Tibial nerve (tissue), 4 donors: ENCODE data around the gene EXTL1. TPM values are rescaled to one million over a fixed set of nuclear protein-coding genes. Genes with fewer than 3 reads are reported as not detected.

ENCODE experiments used
- DNase-seq, 2 donors: peaks; one replicate each; pipeline ENCODE4 v3.0.0-alpha.2; 2019; ENCODE audit warnings: low spot score in 2 of 2
- H3K27ac ChIP-seq, 4 donors: fragments of 200-600 bp; sonication (generic) in 3 of 4; one replicate each; pipeline ENCODE4 v1.5.1; 2017 to 2019; ENCODE audit warnings: mild to moderate bottlenecking in 1 of 4
- H3K27me3 ChIP-seq, 2 donors: fragments of 200-600 bp; sonication (generic) in 1 of 2; one replicate each; pipeline versions ENCODE4 v1.5.1 to v1.6.0; 2017 to 2019
- H3K36me3 ChIP-seq, 3 donors: fragments of 200-600 bp; sonication (generic); one replicate each; pipeline ENCODE4 v1.5.1; 2018 to 2019
- H3K4me1 ChIP-seq, 4 donors: fragments of 200-600 bp; sonication (generic) in 3 of 4; one replicate each; pipeline ENCODE4 v1.5.1; 2017 to 2019
- H3K4me3 ChIP-seq, 4 donors: fragments of 200-600 bp; sonication (generic) in 3 of 4; one replicate each; pipeline ENCODE4 v1.5.1; 2017 to 2019; ENCODE audit warnings: mild to moderate bottlenecking in 1 of 4, moderate library complexity in 1 of 4
- H3K9me3 ChIP-seq, 4 donors: fragments of 200-600 bp; sonication (generic) in 3 of 4; one replicate each; pipeline ENCODE4 v1.5.1; 2017 to 2019
- EP300 ChIP-seq, 2 donors: sonication (generic); formaldehyde crosslinking; IDR thresholded peaks; one replicate each; pipeline ENCODE4 v1.6.1; 2017; ENCODE audit warnings: antibody characterized with exemption in 2 of 2, mild to moderate bottlenecking in 1 of 2
- POLR2A ChIP-seq, 2 donors: fragments of 450-650 bp; IDR thresholded peaks; one replicate each; pipeline ENCODE4 v1.6.1; 2017; ENCODE audit warnings: antibody characterized with exemption in 2 of 2, mild to moderate bottlenecking in 2 of 2, moderate library complexity in 2 of 2
- WGBS, 2 donors: methylation state at CpG; one replicate each; pipeline ENCODE4 v1.1.5; 2018; 5-methylcytosine and 5-hydroxymethylcytosine counted together
- total RNA-seq, 4 donors: library from RNA; depleted of rRNA; stranded (reverse); fragments of >200 nt; gene quantifications; one replicate each; pipeline ENCODE4 v1.1.0, GENCODE V29; 2016
- TF ChIP-seq, protein P1 (sequence below), 5 experiments: fragments of 200-600 bp in 3 of 5; fragments of 450-650 bp in 2 of 5; sonication (generic) in 3 of 5; IDR thresholded peaks; one replicate each; pipeline ENCODE4 v1.5.1; 2016 to 2019; ENCODE audit warnings: antibody characterized with exemption in 5 of 5, mild to moderate bottlenecking in 3 of 5, moderate library complexity in 2 of 5

The EXTL1 gene
- total RNA-seq, 4 donors from 2014 or later, result 30.6 to 44.3 (median 34.6) TPM

DNA sequence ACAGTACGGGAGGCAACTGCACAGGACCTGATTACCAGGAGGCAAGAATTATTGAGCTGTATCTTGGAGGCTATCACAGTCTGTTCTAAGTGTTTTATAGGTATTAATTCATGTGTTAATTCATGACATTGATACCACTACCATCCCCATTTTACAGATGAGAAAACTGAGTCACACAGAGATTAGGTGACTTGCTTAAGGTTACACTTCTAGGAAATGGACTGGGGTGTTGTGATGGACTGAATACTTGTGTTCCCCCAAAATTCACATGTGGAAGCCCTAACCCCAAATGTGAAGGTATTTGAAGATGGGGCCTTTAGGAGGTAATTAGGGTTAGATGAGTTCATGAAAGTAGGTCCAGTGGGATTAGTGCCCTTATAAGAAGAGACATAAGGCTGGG is 55.9 kb downstream of the EXTL1 start:
- peaks cover 0 to 32% of the 10 kb centered on the region in 2 donors for H3K27me3 ChIP-seq
- no peaks in the 10 kb centered on the region for H3K9me3 ChIP-seq
- no peaks in the 10 kb centered on the region for H3K36me3 ChIP-seq
- no peak for DNase-seq
- no peaks in the 10 kb centered on the region for H3K4me1 ChIP-seq
- H3K27ac ChIP-seq, result no peak overlapping the region
- 92 to 100% methylated on average over 1 of the region's 1 CpG for WGBS, 2 donors
- no peak for TF ChIP-seq EP300 (IDR thresholded peaks at IDR 0.05)
- no peak overlapping the region for H3K4me3 ChIP-seq

DNA sequence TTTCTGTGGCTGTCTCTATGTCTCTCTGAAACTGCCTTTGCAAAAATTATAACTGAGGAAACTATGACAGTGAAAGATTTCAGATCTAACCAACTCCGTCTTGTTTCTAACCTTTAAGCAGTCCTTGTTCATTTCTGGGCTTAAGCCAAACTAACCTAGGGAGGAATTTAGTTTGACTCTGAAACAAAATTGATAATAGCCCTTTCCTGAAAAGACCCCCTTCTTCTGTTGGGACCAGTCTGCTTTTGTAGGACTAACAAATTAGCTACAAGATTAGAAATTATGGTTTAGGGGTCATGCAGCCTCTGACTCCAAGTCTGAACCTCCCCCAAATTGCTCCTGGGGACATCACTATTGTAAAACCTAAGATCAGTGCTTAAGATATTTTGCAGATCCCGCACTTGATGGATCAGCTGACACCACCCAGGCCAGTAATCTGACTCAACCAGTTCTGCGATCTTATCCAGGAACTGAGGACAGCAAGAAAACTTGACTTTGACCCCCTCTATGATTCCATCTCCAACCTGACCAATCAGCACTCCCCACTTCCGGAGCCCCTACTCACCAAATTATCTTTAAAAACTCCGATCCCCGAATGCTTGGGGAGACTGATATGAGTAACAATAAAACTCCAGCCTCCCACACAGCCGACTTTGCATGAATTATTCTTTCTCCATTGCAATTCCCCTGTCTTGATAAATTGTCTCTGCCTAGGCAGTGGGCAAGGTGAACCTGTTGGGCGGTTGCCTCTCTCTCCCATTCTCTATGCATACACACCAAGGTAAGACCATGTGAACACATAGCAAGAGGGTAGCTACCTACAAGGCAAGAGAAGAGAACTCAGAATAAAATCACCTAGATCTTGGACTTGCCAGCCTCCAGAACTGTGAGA is 57.0 kb downstream of the EXTL1 start:
- Histone ChIP-seq H3K4me3 (no peak overlapping the region), H3K27ac (no peak overlapping the region), H3K27me3 (peaks cover 0 to 22% of the 10 kb centered on the region in 2 donors), H3K4me1 (no peaks in the 10 kb centered on the region), H3K9me3 (no peaks in the 10 kb centered on the region), H3K36me3 (no peaks in the 10 kb centered on the region)
- TF ChIP-seq EP300 (IDR thresholded peaks at IDR 0.05) (no peak), POLR2A (IDR thresholded peaks at IDR 0.05) (no peak)
- TF ChIP-seq, protein P1, sequence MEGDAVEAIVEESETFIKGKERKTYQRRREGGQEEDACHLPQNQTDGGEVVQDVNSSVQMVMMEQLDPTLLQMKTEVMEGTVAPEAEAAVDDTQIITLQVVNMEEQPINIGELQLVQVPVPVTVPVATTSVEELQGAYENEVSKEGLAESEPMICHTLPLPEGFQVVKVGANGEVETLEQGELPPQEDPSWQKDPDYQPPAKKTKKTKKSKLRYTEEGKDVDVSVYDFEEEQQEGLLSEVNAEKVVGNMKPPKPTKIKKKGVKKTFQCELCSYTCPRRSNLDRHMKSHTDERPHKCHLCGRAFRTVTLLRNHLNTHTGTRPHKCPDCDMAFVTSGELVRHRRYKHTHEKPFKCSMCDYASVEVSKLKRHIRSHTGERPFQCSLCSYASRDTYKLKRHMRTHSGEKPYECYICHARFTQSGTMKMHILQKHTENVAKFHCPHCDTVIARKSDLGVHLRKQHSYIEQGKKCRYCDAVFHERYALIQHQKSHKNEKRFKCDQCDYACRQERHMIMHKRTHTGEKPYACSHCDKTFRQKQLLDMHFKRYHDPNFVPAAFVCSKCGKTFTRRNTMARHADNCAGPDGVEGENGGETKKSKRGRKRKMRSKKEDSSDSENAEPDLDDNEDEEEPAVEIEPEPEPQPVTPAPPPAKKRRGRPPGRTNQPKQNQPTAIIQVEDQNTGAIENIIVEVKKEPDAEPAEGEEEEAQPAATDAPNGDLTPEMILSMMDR (IDR thresholded peaks at IDR 0.05), result no peak
- no peak for DNase-seq
- 56 to 59% methylated on average over 8 of the region's 8 CpGs for WGBS, 2 donors

DNA sequence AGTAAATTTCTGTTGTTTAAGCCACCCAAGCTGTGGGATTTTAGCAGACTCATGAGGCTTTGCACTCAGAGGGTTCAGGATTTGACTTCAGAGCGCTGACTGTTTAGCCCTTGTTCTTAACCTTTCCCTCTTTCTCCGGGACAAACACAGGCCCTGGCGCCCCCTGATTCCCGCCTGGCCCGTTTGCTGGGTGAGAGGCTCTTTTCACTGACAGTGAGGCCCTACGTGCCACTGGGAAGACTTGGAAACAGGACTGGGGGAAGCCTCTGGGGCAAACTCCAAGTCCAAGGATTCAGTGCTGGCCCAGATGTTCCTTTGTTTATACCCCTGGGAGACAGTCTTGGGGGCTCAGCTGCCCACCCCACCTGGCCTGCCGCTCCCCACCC is 57.6 kb downstream of the EXTL1 start:
- Histone ChIP-seq H3K27me3 (peaks cover 0 to 15% of the 10 kb centered on the region in 2 donors), H3K36me3 (no peaks in the 10 kb centered on the region), H3K4me3 (no peak overlapping the region), H3K4me1 (no peaks in the 10 kb centered on the region), H3K27ac (no peak overlapping the region), H3K9me3 (no peaks in the 10 kb centered on the region)
- WGBS, 2 donors, result 51 to 53% methylated on average over 7 of the region's 7 CpGs
- TF ChIP-seq EP300 (IDR thresholded peaks at IDR 0.05) (no peak), POLR2A (IDR thresholded peaks at IDR 0.05) (no peak)
- TF ChIP-seq, protein P1 (IDR thresholded peaks at IDR 0.05), result no peak
- DNase-seq, result no peak

DNA sequence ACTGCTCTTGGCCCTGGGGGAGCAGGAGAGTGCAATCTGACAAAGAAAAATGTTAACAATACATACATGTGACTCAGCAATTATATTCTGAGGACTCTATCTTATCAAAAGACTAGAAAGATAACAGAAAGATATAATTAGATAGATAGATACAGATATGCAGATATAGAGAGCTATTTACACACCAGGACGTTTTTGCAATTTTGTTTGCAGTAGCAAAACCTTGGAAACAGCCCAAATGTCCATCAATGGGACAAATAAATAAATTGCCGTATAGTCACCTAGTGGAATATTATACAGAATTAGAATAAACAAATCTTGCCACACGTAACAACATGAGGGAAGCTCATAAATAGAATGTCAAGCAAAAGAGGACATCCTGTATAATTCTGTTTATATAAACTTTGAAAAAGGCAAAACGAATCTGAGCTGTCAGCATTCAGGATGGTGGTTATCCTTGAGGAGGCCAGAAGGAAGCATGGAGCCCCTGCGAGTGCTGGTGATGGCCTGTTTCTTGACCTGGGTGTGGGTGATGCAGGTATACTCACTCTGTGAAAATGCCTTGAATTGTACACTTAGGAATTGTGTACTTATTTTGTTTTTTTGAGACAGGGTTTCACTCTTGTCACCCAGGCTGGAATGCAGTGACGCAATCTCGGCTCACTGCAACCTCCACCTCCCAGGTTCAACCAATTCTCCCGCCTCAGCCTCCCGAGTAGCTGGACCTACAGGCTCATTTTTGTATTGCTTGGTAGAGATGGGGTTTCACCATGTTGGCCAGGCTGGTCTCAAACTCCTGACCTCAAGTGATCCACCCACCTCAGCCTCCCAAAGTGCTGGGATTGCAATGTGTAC is 58.6 kb downstream of the EXTL1 start:
- H3K9me3 ChIP-seq, result no peaks in the 10 kb centered on the region
- WGBS, 2 donors, result 70 to 77% methylated on average over 9 of the region's 9 CpGs
- H3K36me3 ChIP-seq, result no peaks in the 10 kb centered on the region
- no peaks in the 10 kb centered on the region for H3K4me1 ChIP-seq
- H3K27ac ChIP-seq, result no peak overlapping the region
- no peak overlapping the region for H3K4me3 ChIP-seq
- no peak for DNase-seq
- TF ChIP-seq EP300 (IDR thresholded peaks at IDR 0.05) (no peak), POLR2A (IDR thresholded peaks at IDR 0.05) (no peak)
- TF ChIP-seq, protein P1 (IDR thresholded peaks at IDR 0.05), result no peak
- peaks cover 0 to 14% of the 10 kb centered on the region in 2 donors for H3K27me3 ChIP-seq

DNA sequence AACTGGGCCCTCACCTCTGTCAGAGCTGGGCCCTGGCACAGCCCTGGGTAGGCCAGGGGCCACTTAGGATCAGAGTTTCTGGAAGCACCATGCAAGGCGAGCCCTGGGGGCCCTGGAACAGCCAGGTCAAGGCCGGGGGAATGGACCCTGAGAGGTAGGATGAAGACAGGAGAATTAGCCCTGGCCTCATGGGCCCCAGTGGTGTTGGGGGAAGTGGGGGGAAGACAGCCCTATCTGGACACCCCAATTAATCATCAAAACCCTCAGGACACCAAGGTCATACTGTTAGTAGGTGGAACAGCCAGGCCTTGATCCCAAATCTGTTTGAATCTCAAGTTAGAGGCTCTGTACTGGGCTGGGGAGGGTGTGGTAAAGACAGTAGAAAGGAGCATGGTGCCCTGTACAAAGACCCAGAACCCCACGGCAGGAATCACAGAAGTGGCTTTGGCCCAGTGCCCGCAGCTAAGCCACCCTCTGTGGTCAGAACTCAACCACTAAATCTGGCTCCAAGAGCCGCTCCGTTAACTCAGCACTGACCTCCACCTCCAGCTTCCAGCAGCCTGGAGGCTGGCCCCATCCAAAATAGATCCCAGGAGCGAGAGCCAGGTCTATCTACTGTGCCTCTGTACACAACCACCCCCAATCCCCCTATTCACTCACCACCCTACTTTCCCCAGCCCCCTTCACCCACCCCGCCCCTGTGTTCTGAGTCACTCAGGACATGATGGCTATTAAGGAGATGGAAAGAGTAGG is 59.9 kb downstream of the EXTL1 start:
- H3K4me3 ChIP-seq, result no peak overlapping the region
- H3K9me3 ChIP-seq, result no peaks in the 10 kb centered on the region
- no peaks in the 10 kb centered on the region for H3K4me1 ChIP-seq
- TF ChIP-seq POLR2A (IDR thresholded peaks at IDR 0.05) (no peak), EP300 (IDR thresholded peaks at IDR 0.05) (no peak)
- TF ChIP-seq, protein P1 (IDR thresholded peaks at IDR 0.05), result no peak
- peaks cover 0 to 8% of the 10 kb centered on the region in 2 donors for H3K27me3 ChIP-seq
- no peak for DNase-seq
- 63 to 69% methylated on average over 8 of the region's 8 CpGs for WGBS, 2 donors
- H3K27ac ChIP-seq, result no peak overlapping the region
- no peaks in the 10 kb centered on the region for H3K36me3 ChIP-seq
